Activated CD8-positive, alpha-beta T cell treated with anti-CD3 and anti-CD28 coated beads for 36 hours (primary cell): ENCODE results near the gene WDR18. TPM values are rescaled to one million over a fixed set of nuclear protein-coding genes. Genes with fewer than 3 reads are reported as not detected.

ENCODE experiments used
- ATAC-seq: fragments of 200-7000 bp; cut with Tn5 transposase; one replicate; pipeline ENCODE4 v1.10.0; 2021; ENCODE audit warnings: mild to moderate bottlenecking, moderate library complexity
- CTCF ChIA-PET: fragments of 350-600 bp; sonication (Branson Sonifier 250); formaldehyde crosslinking; loops from one replicate; lab custom pipeline; 2021; ENCODE audit warnings: antibody characterized with exemption; lab: Charles Lee
- POLR2A ChIA-PET: fragments of 350-600 bp; sonication (Branson Sonifier 250); formaldehyde crosslinking; loops from one replicate; lab custom pipeline; 2021; ENCODE audit warnings: antibody characterized with exemption; lab: Charles Lee
- DNase-seq: peaks from one replicate; pipeline ENCODE4 v3.0.0-alpha.2; 2020
- H3K27ac Mint-ChIP-seq: one replicate; pipeline ENCODE4 v1.8.0; 2021; ENCODE audit warnings: mild to moderate bottlenecking, mixed read lengths
- H3K27me3 Mint-ChIP-seq: one replicate; pipeline ENCODE4 v1.8.0; 2021; ENCODE audit warnings: mixed read lengths
- H3K36me3 Mint-ChIP-seq: one replicate; pipeline ENCODE4 v1.8.0; 2021; ENCODE audit warnings: low read depth, mixed read lengths
- H3K4me1 Mint-ChIP-seq: one replicate; pipeline ENCODE4 v1.8.0; 2021; ENCODE audit warnings: low read depth, mixed read lengths
- H3K4me3 Mint-ChIP-seq: one replicate; pipeline ENCODE4 v1.8.0; 2021; ENCODE audit warnings: mild to moderate bottlenecking, moderate library complexity, mixed read lengths
- H3K9me3 Mint-ChIP-seq: one replicate; pipeline ENCODE4 v1.8.0; 2021; ENCODE audit warnings: mixed read lengths
- CTCF ChIP-seq: fragments of 200-600 bp; IDR thresholded peaks from one replicate; pipeline ENCODE4 v1.8.0; 2022; ENCODE audit warnings: antibody characterized with exemption, mild to moderate bottlenecking
- intact Hi-C: fragments of 100-400 bp; cut with micrococcal nuclease; formaldehyde crosslinking; loops from one replicate; pipeline ENCODE4 v1.10.0; 2022
- total RNA-seq, 2 experiments: library from RNA; stranded (reverse); gene quantifications; one replicate each; pipeline ENCODE4 v1.2.3, GENCODE V29; 2021

Gene WDR18
- total RNA-seq, 2 experiments from 2014 or later: 75.3 to 78.1 TPM

GRCh38 chr19:961866-962620 is 22.1 kb upstream of the WDR18 start:
- Mint-ChIP-seq H3K9me3 (no peaks in the 10 kb centered on the region), H3K27ac (no peak overlapping the region), H3K27me3 (no peaks in the 10 kb centered on the region), H3K4me1 (peaks cover 5% of the 10 kb centered on the region), H3K36me3 (peaks cover 11% of the 10 kb centered on the region), H3K4me3 (no peak overlapping the region)
- DNase-seq: no peak
- no peak for ATAC-seq
- ChIA-PET POLR2A (no interaction called here), CTCF (interaction anchor here (1.2 kb wide), 1 partner anchor 99 kb away, joined by 3 read pairs; no protein-coding TSS in a partner anchor)
- no peak for TF ChIP-seq CTCF
- intact Hi-C loops: no loop called here

DNA sequence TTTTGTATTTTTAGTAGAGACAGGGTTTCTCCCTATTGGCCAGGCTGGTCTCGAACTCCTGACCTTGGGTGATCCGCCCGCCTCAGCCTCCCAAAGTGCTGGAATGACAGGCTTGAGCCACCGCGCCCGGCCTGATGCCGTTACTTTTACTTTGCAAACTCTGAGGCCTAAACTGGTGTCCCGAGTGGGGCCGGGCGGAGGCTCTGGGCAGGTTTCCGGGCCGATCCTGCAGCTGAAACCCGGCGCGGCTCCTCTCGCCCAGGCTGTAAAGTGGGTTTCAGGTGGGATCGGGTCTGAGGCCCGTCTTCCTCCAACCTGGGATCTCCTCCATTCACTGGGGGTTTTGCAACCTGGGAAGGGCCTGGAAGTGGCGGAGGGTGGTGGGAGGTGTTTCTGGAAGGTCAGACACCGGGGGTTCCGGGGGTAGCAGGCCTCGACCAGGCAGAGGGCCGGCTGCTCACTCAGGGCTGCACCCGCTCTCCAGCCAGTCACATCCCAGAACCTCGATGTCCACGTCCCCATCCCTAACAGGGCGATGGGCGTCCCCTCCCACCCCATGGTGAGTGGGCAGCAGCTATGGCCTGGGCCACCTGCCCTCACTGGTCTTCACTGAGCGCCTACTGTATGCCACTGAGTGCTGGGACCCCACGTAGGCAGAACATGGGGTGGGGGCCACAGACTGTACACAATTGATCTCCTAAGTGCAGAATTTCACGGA is 21.3 kb upstream of the WDR18 start:
- intact Hi-C loops: no loop called here
- no peak for TF ChIP-seq CTCF
- H3K4me3 Mint-ChIP-seq: no peak overlapping the region
- H3K27me3 Mint-ChIP-seq: no peaks in the 10 kb centered on the region
- no peak overlapping the region for H3K27ac Mint-ChIP-seq
- POLR2A ChIA-PET: no interaction called here
- CTCF ChIA-PET: interaction anchor here (1.2 kb wide), 1 partner anchor 99 kb away, joined by 3 read pairs; no protein-coding TSS in a partner anchor
- peaks cover 11% of the 10 kb centered on the region for H3K36me3 Mint-ChIP-seq
- ATAC-seq (no peak), DNase-seq (no peak)
- H3K4me1 Mint-ChIP-seq: peaks cover 5% of the 10 kb centered on the region
- no peaks in the 10 kb centered on the region for H3K9me3 Mint-ChIP-seq

- ChIA-PET CTCF (no interaction called here), POLR2A (interaction anchor here (1.5 kb wide), 1 partner anchor 28 kb away, joined by 3 read pairs; no protein-coding TSS in a partner anchor)
- H3K4me1 Mint-ChIP-seq: peaks cover 3% of the 10 kb centered on the region
- H3K9me3 Mint-ChIP-seq: no peaks in the 10 kb centered on the region
- ATAC-seq (no peak), DNase-seq (no peak)
- H3K27me3 Mint-ChIP-seq: no peaks in the 10 kb centered on the region
- no peak overlapping the region for H3K4me3 Mint-ChIP-seq
- intact Hi-C loops: no loop called here
- H3K36me3 Mint-ChIP-seq: peaks cover 14% of the 10 kb centered on the region
- TF ChIP-seq CTCF: no peak
- H3K27ac Mint-ChIP-seq: no peak overlapping the region
These were observed 20.6 kb upstream of the WDR18 start for GRCh38 chr19:963486-963951.

- no peak overlapping the region for H3K27ac Mint-ChIP-seq
- intact Hi-C loops: no loop called here
- ATAC-seq (no peak), DNase-seq (no peak)
- no peak overlapping the region for H3K4me3 Mint-ChIP-seq
- ChIA-PET CTCF (no interaction called here), POLR2A (interaction anchor here (1.5 kb wide), 1 partner anchor 28 kb away, joined by 3 read pairs; no protein-coding TSS in a partner anchor)
- H3K9me3 Mint-ChIP-seq: no peaks in the 10 kb centered on the region
- no peaks in the 10 kb centered on the region for H3K4me1 Mint-ChIP-seq
- no peaks in the 10 kb centered on the region for H3K27me3 Mint-ChIP-seq
- no peak for TF ChIP-seq CTCF
- peaks cover 14% of the 10 kb centered on the region for H3K36me3 Mint-ChIP-seq
These were observed 20.0 kb upstream of the WDR18 start for GRCh38 chr19:964116-964520.
